Skeletal muscle tissue (tissue), 4 donors: ENCODE data around the gene ABLIM2. TPM values are rescaled to one million over a fixed set of nuclear protein-coding genes. Genes with fewer than 3 reads are reported as not detected.

Experiments
- H3K27ac ChIP-seq: one replicate; pipeline ENCODE4 v1.7.0; 2013; ENCODE audit warnings: mild to moderate bottlenecking, low read depth, low read length, inconsistent platforms
- H3K27me3 ChIP-seq, 3 donors: one replicate each; pipeline ENCODE4 v1.7.0; 2013; ENCODE audit warnings: low read length in 3 of 3; ENCODE audit not compliant: control insufficient read depth in 3 of 3, insufficient read depth in 3 of 3
- H3K36me3 ChIP-seq, 3 donors: one replicate each; pipeline ENCODE4 v1.7.0; 2013; ENCODE audit warnings: low read length in 3 of 3; ENCODE audit not compliant: control insufficient read depth in 3 of 3, insufficient read depth in 3 of 3
- H3K4me1 ChIP-seq, 3 donors: one replicate each; pipeline ENCODE4 v1.7.0; 2013; ENCODE audit warnings: low read length in 3 of 3, mild to moderate bottlenecking in 3 of 3; ENCODE audit not compliant: control insufficient read depth in 3 of 3, insufficient read depth in 3 of 3
- H3K4me3 ChIP-seq, 3 donors: one replicate each; pipeline ENCODE4 v1.7.0; 2013; ENCODE audit warnings: low read length in 3 of 3
- H3K9ac ChIP-seq, 3 donors: one replicate each; pipeline ENCODE4 v1.7.0; 2013; ENCODE audit warnings: low read length in 3 of 3, mild to moderate bottlenecking in 3 of 3, moderate library complexity in 2 of 3, low read depth in 1 of 3
- H3K9me3 ChIP-seq, 3 donors: one replicate each; pipeline ENCODE4 v1.7.0; 2013; ENCODE audit warnings: low read length in 3 of 3; ENCODE audit not compliant: control insufficient read depth in 3 of 3
- total RNA-seq: library from RNA; depleted of rRNA; stranded (reverse); fragments of >200 nt; gene quantifications from one replicate; pipeline ENCODE4 v1.2.3, GENCODE V29; 2014
- donor health status: Osteomylitis.

ABLIM2 gene
- total RNA-seq, 1 donor from 2014 or later: 7.3 TPM

DNA sequence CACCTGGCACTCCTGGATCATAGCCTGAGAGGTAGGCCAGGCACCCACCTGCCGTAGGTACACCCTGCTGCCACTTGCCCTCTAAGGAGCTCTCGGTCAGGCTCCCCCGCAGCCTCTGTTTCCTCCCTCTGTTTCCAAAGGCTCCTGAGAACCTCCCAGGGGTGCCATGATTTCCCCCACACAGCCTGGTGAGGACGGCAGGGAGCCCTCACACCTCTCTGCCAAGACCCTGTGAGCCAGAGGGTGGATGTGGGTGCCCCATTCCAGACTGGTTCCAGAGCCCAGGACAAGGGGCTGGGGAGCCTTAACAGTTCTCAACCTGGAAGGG is 1.6 kb upstream of the ABLIM2 start:
- Histone ChIP-seq H3K9ac (peak overlapping the region in 2 of 3 donors; percentile 85 to 98), H3K27ac (no peak overlapping the region), H3K27me3 (no peaks in the 10 kb centered on the region), H3K9me3 (no peaks in the 10 kb centered on the region), H3K4me3 (peak overlapping the region in 2 of 3 donors; percentile 94 to 96), H3K36me3 (no peaks in the 10 kb centered on the region), H3K4me1 (peaks cover 53 to 71% (median 69%) of the 10 kb centered on the region in 3 donors)

DNA sequence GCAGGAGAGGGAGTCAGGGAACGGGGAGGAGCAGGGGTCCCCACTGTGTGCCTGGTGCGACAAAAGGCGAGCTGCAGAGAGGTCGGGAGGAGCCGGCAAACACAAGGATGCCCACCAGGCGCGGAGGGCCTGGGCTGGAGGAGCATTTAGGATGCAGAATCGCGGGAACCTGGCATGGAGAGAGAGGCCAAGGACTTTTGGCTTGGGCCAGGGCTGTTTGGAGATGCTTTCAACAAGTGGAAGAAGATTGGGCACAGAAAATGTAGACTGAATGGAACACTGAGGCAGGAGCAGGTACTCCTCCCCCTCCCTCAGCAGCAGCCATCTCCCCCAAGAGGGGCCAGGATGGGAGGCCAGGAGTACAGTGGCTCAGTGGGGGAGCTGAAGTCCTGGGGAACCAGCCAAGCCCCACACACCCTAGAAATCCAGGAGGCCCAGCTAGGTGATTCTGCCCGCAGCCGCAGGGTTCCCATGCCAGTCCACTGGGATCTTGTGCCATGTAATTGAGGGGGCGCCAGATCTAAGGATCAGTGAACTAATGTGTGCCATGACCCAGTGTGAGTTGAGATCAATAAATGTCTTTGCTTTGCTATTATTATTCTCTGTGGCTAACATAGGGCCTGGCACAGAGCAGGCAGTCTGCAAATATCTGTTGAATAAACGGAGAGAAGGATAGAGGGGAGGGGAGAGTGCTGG is 1.1 kb upstream of the ABLIM2 start:
- no peaks in the 10 kb centered on the region for H3K27me3 ChIP-seq
- H3K9me3 ChIP-seq: no peaks in the 10 kb centered on the region
- peak overlapping the region; percentile 85 to 98 (median 90) for H3K9ac ChIP-seq
- H3K4me3 ChIP-seq: peak overlapping the region; percentile 93 to 96 (median 94)
- peaks cover 48 to 71% (median 67%) of the 10 kb centered on the region in 3 donors for H3K4me1 ChIP-seq
- peak overlapping the region; percentile 47 for H3K27ac ChIP-seq
- no peaks in the 10 kb centered on the region for H3K36me3 ChIP-seq

DNA sequence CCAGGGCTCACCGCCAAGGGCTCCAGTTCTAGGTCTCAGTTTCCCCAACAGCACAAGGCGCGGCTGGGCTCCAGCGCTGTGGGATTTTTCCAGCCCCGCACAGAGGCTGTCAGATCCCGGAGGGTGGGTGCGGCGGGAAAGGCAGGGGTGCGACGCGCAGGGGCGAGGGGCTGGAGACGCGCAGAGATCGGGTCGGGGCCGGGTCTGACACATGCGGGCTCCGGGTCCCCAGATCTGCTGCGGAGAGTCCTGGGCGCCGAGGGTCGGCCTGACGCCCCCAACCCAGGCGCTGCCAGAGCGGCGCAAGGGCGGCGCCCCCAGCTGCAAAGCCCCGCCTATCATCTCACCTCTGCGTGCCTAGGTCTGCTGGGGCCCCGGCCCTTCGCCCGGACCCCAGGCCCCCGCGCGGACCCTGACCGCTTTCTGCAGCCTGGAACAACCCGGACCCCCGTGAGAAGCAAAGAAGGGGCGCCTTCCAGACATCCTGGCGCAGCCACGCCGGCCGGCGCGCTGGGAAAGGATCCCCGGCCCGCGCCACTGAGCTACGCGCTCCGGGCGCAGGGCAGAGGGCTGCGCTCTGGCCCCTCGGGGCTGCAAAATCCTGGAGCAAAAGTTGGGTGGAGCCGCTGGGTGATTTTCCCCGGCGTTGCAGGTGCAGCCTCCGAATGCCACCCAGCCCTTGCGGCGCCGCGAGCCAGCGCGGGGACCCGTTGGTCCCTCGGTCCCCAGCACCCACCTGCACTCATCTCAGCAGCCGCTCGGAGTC is 486 bp downstream of the ABLIM2 start:
- no peaks in the 10 kb centered on the region for H3K36me3 ChIP-seq
- peak overlapping the region; percentile 62 for H3K27ac ChIP-seq
- H3K9me3 ChIP-seq: no peaks in the 10 kb centered on the region
- H3K4me3 ChIP-seq: peak overlapping the region; percentile 71 to 88 (median 81)
- H3K4me1 ChIP-seq: peaks cover 40 to 63% (median 56%) of the 10 kb centered on the region in 3 donors
- H3K9ac ChIP-seq: peak overlapping the region; percentile 58 to 92 (median 70)
- H3K27me3 ChIP-seq: no peaks in the 10 kb centered on the region

DNA sequence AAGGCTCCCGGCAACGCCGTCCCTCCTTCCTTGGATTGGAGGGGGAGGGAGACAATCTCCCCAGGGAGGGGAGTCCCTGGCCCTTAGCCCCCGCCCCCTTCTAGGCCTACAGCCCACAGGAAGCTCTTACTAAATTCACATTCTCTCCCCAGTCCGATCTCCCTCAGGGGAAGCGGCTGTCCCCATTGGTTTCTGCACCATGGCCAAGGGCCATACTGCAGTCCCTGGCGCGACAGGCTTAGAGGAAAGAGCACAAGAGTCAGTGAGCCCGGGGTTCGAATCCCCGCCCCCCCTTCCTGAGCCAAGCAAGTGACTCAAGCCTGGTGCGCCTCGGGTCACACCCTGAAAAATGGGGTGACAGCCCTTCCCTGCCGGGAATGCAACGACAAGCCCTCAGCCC is 1.1 kb downstream of the ABLIM2 start:
- H3K27ac ChIP-seq: peak overlapping the region; percentile 62
- H3K27me3 ChIP-seq: no peaks in the 10 kb centered on the region
- H3K4me3 ChIP-seq: peak overlapping the region; percentile 71 to 88 (median 81)

DNA sequence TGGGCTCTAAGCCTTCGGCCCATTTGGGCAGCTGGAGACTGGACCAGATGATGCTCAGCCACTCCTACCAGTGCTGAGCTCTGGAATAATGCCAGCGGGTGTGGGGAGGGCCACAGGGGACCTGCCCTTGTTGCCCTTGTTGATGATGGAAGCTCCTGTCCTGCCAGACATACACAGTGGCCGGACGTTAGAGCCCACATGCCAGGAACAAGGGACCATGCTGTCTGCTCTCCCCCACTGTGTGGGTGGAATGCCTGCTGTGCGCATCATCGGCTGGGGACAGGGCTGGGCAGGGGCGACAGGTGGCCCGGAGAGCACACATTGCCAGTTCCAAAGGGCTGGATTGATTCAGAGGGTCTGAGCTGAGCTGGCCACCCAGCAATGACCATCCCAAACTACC is 2.0 kb downstream of the ABLIM2 start:
- Histone ChIP-seq H3K4me1 (peaks cover 45 to 73% (median 63%) of the 10 kb centered on the region in 3 donors), H3K36me3 (no peaks in the 10 kb centered on the region), H3K27ac (peak overlapping the region; percentile 62), H3K9ac (peak overlapping the region; percentile 12 to 62 (median 19)), H3K27me3 (no peaks in the 10 kb centered on the region), H3K4me3 (peak overlapping the region in 2 of 3 donors; percentile 6 to 81), H3K9me3 (no peaks in the 10 kb centered on the region)

More for the DNA sequence above, 1.1 kb downstream of the ABLIM2 start:
- Histone ChIP-seq H3K9ac (peak overlapping the region; percentile 58 to 92 (median 70)), H3K36me3 (no peaks in the 10 kb centered on the region), H3K4me1 (peaks cover 42 to 64% (median 56%) of the 10 kb centered on the region in 3 donors), H3K9me3 (no peaks in the 10 kb centered on the region)

DNA sequence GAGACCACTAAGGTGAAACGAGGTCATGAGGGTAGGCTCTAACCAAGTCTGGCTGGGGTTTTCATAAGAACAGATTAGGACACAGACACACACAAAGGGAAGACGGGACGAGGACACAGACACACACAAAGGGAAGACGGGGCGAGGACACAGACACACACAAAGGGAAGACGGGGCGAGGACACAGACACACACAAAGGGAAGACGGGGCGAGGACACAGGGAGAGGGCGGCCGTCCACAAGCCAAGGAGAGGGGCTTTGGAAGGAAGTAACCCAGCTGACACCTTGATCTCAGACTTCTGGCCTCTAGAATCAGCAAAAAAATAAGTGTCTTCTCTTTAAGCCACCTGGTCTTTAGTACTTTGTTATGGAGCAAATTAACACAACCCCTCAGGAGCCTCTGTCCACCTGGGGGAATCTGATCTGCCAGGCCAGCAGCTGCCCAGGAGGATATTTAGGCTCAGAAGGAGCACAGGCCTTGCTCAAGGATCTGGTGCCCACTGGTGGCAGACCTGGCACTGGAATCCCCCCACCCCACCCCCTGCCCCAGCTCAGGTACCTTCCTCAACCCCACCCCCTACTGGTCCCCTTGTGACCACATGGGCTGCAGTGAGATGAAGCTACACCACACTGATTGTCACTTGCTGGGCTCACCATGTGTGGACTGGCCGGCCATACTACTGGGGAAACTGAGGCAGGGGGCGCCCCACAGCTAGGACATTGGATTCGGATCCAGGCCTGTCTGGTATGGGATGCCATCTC is 2.8 kb downstream of the ABLIM2 start:
- peaks cover 45 to 81% (median 69%) of the 10 kb centered on the region in 3 donors for H3K4me1 ChIP-seq
- no peaks in the 10 kb centered on the region for H3K9me3 ChIP-seq
- peak overlapping the region in 1 of 3 donors; percentile 62 for H3K9ac ChIP-seq
- peak overlapping the region in 1 of 3 donors; percentile 81 for H3K4me3 ChIP-seq
- peak overlapping the region; percentile 62 for H3K27ac ChIP-seq
- no peaks in the 10 kb centered on the region for H3K36me3 ChIP-seq
- no peaks in the 10 kb centered on the region for H3K27me3 ChIP-seq

DNA sequence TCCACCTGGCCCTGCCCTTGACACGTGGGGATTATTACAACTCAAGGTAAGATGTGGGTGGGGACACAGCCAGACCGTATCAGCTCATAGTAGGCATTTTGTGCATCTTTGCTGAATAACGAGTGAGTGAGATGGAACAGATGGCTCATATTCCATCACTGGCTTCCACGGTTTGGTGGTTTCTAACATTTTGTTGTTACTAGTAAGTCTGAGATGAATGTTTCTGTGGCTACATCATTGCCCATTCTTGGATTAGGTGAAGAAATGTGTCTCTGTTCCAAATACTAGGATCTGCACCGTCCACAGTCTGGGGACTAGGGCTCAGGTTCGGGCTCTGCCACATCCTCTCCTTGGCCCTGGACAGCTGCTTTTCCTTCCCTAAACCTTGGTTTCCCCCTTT is 3.6 kb downstream of the ABLIM2 start:
- no peaks in the 10 kb centered on the region for H3K9me3 ChIP-seq
- H3K36me3 ChIP-seq: no peaks in the 10 kb centered on the region
- H3K9ac ChIP-seq: peak overlapping the region in 1 of 3 donors; percentile 25
- H3K4me3 ChIP-seq: no peak overlapping the region
- no peaks in the 10 kb centered on the region for H3K27me3 ChIP-seq
- peak overlapping the region; percentile 30 for H3K27ac ChIP-seq
- H3K4me1 ChIP-seq: peaks cover 41 to 82% (median 63%) of the 10 kb centered on the region in 3 donors

DNA sequence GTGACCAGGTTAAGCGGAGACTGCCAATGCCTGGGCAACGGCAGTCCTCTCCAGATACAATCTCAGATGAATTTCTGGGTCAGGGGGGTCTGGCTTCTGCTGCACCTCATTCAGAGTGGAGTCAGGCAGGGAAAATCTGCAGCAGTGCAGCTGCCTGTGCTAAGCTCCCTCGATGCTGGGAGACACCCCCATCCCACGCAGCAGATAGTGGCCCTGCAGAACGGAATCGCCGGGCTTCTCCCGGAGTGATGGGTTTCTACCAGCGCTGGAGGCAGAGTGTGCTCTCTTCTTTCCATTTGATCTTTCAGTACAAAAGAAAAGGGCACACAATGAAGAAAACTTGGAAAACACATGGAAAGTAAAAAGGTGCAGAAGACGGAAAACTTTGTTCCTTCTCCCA is 5.2 kb downstream of the ABLIM2 start:
- H3K4me1 ChIP-seq: peaks cover 30 to 80% (median 52%) of the 10 kb centered on the region in 3 donors
- H3K9ac ChIP-seq: peak overlapping the region; percentile 42 to 85 (median 69)
- no peaks in the 10 kb centered on the region for H3K9me3 ChIP-seq
- peak overlapping the region in 1 of 3 donors; percentile 44 for H3K4me3 ChIP-seq
- H3K27ac ChIP-seq: peak overlapping the region; percentile 92
- peaks cover 0 to 2% (median 0%) of the 10 kb centered on the region in 3 donors for H3K36me3 ChIP-seq
- no peaks in the 10 kb centered on the region for H3K27me3 ChIP-seq

DNA sequence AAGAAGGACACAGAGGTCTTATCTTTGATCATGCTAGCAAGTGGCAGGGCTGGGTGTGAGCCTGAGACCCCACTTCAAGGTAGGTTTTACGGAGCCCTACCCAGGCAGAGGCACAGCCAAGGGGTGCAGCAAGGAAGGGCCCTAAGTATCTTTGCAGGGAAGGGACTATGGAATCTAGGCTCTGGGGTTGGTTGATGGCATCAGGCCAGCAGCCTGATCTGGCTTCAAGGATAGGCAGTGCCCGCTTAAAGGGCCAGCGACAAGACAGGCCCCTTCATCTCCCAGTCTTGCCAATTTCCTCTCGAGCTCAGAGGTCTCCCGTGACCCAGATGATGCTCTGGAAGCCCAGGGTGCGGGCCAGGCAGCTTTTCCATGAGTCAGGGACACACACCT is 5.8 kb downstream of the ABLIM2 start:
- Histone ChIP-seq H3K9me3 (no peaks in the 10 kb centered on the region), H3K36me3 (peaks cover 0 to 2% (median 0%) of the 10 kb centered on the region in 3 donors), H3K4me3 (peak overlapping the region in 2 of 3 donors; percentile 44 to 70), H3K27me3 (no peaks in the 10 kb centered on the region), H3K27ac (peak overlapping the region; percentile 92), H3K4me1 (peaks cover 28 to 82% (median 51%) of the 10 kb centered on the region in 3 donors), H3K9ac (peak overlapping the region; percentile 42 to 85 (median 69))
